Esophagus muscularis mucosa (tissue), 4 donors: Measurements from ENCODE around the gene WASF2. TPM values are rescaled to one million over a fixed set of nuclear protein-coding genes. Genes with fewer than 3 reads are reported as not detected.

Source experiments
- DNase-seq: peaks from one replicate; pipeline ENCODE4 v3.0.0-alpha.2; 2017; ENCODE audit errors: extremely low spot score
- H3K27ac ChIP-seq, 4 donors: fragments of 200-600 bp; sonication (generic); replicated peaks in 1 of 4; 1 replicate in 3 of 4; 2 replicates in 1 of 4; pipeline ENCODE4 v1.5.1; 2016 to 2019; ENCODE audit warnings: mild to moderate bottlenecking in 1 of 4
- H3K27me3 ChIP-seq, 4 donors: fragments of 200-600 bp; sonication (generic); one replicate each; pipeline versions ENCODE4 v1.5.1 to v1.6.0; 2016 to 2019
- H3K36me3 ChIP-seq, 4 donors: fragments of 200-600 bp; sonication (generic); one replicate each; pipeline ENCODE4 v1.5.1; 2016 to 2019
- H3K4me1 ChIP-seq, 4 donors: fragments of 200-600 bp; sonication (generic); one replicate each; pipeline ENCODE4 v1.5.1; 2016 to 2019
- H3K4me3 ChIP-seq, 4 donors: fragments of 200-600 bp; sonication (generic); 1 replicate in 2 of 4; 2 replicates in 2 of 4; pipeline ENCODE4 v1.5.1; 2016 to 2019; ENCODE audit warnings: mild to moderate bottlenecking in 4 of 4, moderate library complexity in 1 of 4
- H3K9me3 ChIP-seq, 4 donors: fragments of 200-600 bp; sonication (generic); 1 replicate in 3 of 4; 2 replicates in 1 of 4; pipeline ENCODE4 v1.5.1; 2016 to 2019
- EP300 ChIP-seq: sonication (generic); formaldehyde crosslinking; IDR thresholded peaks from one replicate; pipeline ENCODE4 v1.6.1; 2017; ENCODE audit warnings: antibody characterized with exemption
- POLR2A ChIP-seq: fragments of 450-650 bp; IDR thresholded peaks from one replicate; pipeline ENCODE4 v1.6.1; 2017; ENCODE audit warnings: antibody characterized with exemption, moderate library complexity, mild to moderate bottlenecking, low read depth
- POLR2AphosphoS5 ChIP-seq, 2 donors: sonication (generic); formaldehyde crosslinking; IDR thresholded peaks; one replicate each; pipeline ENCODE4 v1.6.1; 2017; ENCODE audit warnings: antibody characterized with exemption in 2 of 2
- WGBS: methylation state at CpG from one replicate; pipeline ENCODE4 v1.1.5; 2018; 5-methylcytosine and 5-hydroxymethylcytosine counted together
- intact Hi-C: fragments of 100-400 bp; cut with DNase I; formaldehyde crosslinking; loops from one replicate; pipeline ENCODE4 v1.15.1; 2023
- total RNA-seq, 4 donors: library from RNA; depleted of rRNA; stranded (reverse); fragments of >200 nt; gene quantifications; one replicate each; pipeline versions ENCODE4 v1.1.0 to v1.2.1, GENCODE V29; 2016
- TF ChIP-seq, protein P1 (sequence below), 3 experiments: fragments of 200-600 bp in 2 of 3; fragments of 450-650 bp in 1 of 3; sonication (generic) in 2 of 3; IDR thresholded peaks; one replicate each; pipeline ENCODE4 v1.5.1; 2017 to 2019; ENCODE audit warnings: antibody characterized with exemption in 3 of 3, mild to moderate bottlenecking in 2 of 3, moderate library complexity in 1 of 3

The WASF2 gene
- total RNA-seq, 4 donors from 2014 or later: 78.5 to 141 (median 101) TPM

DNA sequence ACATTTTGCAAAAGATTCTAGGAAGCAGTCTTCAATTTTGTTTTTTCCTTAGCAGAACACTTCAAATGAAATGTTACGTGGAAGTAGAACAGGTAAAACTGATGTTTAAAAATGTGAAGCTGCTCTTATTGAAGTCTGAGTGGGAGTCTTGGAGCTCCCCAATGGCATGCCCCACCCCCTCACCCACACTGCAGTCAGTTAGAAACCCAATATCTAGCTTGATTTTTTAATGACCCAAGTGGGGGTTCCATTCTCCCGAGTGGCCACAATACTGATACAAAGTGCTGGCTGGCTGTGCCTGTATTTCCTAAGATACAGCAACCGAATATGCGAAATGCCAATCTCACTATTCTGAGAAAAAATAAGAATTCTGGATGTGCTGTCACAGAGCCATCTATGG, 66.3 kb downstream of the WASF2 start:
- DNase-seq: no peak
- no peaks in the 10 kb centered on the region for H3K27me3 ChIP-seq
- 84% methylated on average over 4 of the region's 4 CpGs for WGBS
- H3K36me3 ChIP-seq: peaks cover 0 to 28% (median 15%) of the 10 kb centered on the region in 4 donors
- H3K9me3 ChIP-seq: no peaks in the 10 kb centered on the region
- H3K4me1 ChIP-seq: peaks cover 64 to 100% (median 95%) of the 10 kb centered on the region in 4 donors
- intact Hi-C loops: no loop called here
- TF ChIP-seq, protein P1, sequence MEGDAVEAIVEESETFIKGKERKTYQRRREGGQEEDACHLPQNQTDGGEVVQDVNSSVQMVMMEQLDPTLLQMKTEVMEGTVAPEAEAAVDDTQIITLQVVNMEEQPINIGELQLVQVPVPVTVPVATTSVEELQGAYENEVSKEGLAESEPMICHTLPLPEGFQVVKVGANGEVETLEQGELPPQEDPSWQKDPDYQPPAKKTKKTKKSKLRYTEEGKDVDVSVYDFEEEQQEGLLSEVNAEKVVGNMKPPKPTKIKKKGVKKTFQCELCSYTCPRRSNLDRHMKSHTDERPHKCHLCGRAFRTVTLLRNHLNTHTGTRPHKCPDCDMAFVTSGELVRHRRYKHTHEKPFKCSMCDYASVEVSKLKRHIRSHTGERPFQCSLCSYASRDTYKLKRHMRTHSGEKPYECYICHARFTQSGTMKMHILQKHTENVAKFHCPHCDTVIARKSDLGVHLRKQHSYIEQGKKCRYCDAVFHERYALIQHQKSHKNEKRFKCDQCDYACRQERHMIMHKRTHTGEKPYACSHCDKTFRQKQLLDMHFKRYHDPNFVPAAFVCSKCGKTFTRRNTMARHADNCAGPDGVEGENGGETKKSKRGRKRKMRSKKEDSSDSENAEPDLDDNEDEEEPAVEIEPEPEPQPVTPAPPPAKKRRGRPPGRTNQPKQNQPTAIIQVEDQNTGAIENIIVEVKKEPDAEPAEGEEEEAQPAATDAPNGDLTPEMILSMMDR (IDR thresholded peaks at IDR 0.05): no peak
- TF ChIP-seq EP300 (no peak), POLR2AphosphoS5 (IDR thresholded peaks at IDR 0.05) (no peak), POLR2A (no peak)
- H3K4me3 ChIP-seq: no peak overlapping the region
- peak overlapping the region in 3 of 4 donors; percentile 28 to 84 (median 82) for H3K27ac ChIP-seq

- H3K4me3 ChIP-seq: no peak overlapping the region
- intact Hi-C loops: loop anchor here (5.0 kb wide), 2 partner anchors 74 to 184 kb away; partner anchors contain the start of genes AHDC1 and WASF2
- no peak for DNase-seq
- H3K9me3 ChIP-seq: no peaks in the 10 kb centered on the region
- H3K27me3 ChIP-seq: no peaks in the 10 kb centered on the region
- peak overlapping the region; percentile 82 to 86 (median 85) for H3K27ac ChIP-seq
- TF ChIP-seq POLR2A (no peak), POLR2AphosphoS5 (IDR thresholded peaks at IDR 0.05) (peak; percentile 82 to 90), EP300 (no peak)
- TF ChIP-seq, protein P1 (IDR thresholded peaks at IDR 0.05): no peak
- H3K36me3 ChIP-seq: peaks cover 29 to 54% (median 38%) of the 10 kb centered on the region in 4 donors
- peaks cover 50 to 87% (median 76%) of the 10 kb centered on the region in 4 donors for H3K4me1 ChIP-seq
- 17% methylated on average over 14 of the region's 14 CpGs for WGBS
Measured at GRCh38 chr1:27418326-27419185, 71.4 kb downstream of the WASF2 start.

GRCh38 chr1:27417713-27418112, 72.3 kb downstream of the WASF2 start:
- Histone ChIP-seq H3K27me3 (no peaks in the 10 kb centered on the region), H3K27ac (peak overlapping the region; percentile 82 to 86 (median 85)), H3K4me1 (peaks cover 53 to 87% (median 75%) of the 10 kb centered on the region in 4 donors), H3K4me3 (no peak overlapping the region), H3K36me3 (peaks cover 37 to 62% (median 47%) of the 10 kb centered on the region in 4 donors), H3K9me3 (no peaks in the 10 kb centered on the region)
- TF ChIP-seq EP300 (no peak), POLR2AphosphoS5 (IDR thresholded peaks at IDR 0.05) (no peak), POLR2A (no peak)
- TF ChIP-seq, protein P1 (IDR thresholded peaks at IDR 0.05): no peak
- WGBS: 69% methylated on average over 3 of the region's 3 CpGs
- intact Hi-C loops: loop anchor here (5.0 kb wide), 2 partner anchors 75 to 185 kb away; partner anchors contain the start of genes AHDC1 and WASF2
- no peak for DNase-seq

GRCh38 chr1:27416387-27417111, 73.4 kb downstream of the WASF2 start:
- TF ChIP-seq, protein P1 (IDR thresholded peaks at IDR 0.05): peak; percentile 69 to 76 (median 73)
- TF ChIP-seq POLR2AphosphoS5 (IDR thresholded peaks at IDR 0.05): peak; percentile 33 to 50
- no peak for TF ChIP-seq POLR2A
- Histone ChIP-seq H3K4me1 (peaks cover 51 to 75% (median 63%) of the 10 kb centered on the region in 4 donors), H3K9me3 (no peaks in the 10 kb centered on the region), H3K36me3 (peaks cover 49 to 74% (median 59%) of the 10 kb centered on the region in 4 donors), H3K27ac (peak overlapping the region; percentile 82 to 86 (median 85)), H3K27me3 (no peaks in the 10 kb centered on the region), H3K4me3 (no peak overlapping the region)
- 78% methylated on average over 3 of the region's 3 CpGs for WGBS
- intact Hi-C loops: loop anchor here (5.0 kb wide), 2 partner anchors 76 to 186 kb away; partner anchors contain the start of genes AHDC1 and WASF2
- no peak for DNase-seq
